Progenitor cell of endocrine pancreas (in vitro differentiated cells): Measurements from ENCODE around the gene VARS1. TPM values are rescaled to one million over a fixed set of nuclear protein-coding genes. Genes with fewer than 3 reads are reported as not detected.

Experiments
- DNase-seq: peaks from one replicate; pipeline ENCODE4 v3.0.0; 2021; ENCODE audit warnings: low spot score; ENCODE audit not compliant: unreplicated experiment
- H3K27ac Mint-ChIP-seq: 2 replicates; pipeline ENCODE4 v1.8.0; 2021; ENCODE audit warnings: mild to moderate bottlenecking, moderate library complexity, mixed read lengths
- H3K27me3 Mint-ChIP-seq: 2 replicates; pipeline ENCODE4 v1.8.0; 2021; ENCODE audit warnings: mixed read lengths
- H3K36me3 Mint-ChIP-seq: 2 replicates; pipeline ENCODE4 v1.8.0; 2022; ENCODE audit warnings: mixed read lengths; ENCODE audit not compliant: insufficient read depth
- H3K4me1 Mint-ChIP-seq: 2 replicates; pipeline ENCODE4 v1.8.0; 2021; ENCODE audit warnings: low read depth, mixed read lengths
- H3K4me3 Mint-ChIP-seq: 2 replicates; pipeline ENCODE4 v1.8.0; 2021; ENCODE audit warnings: low read depth, mild to moderate bottlenecking, moderate library complexity, mixed read lengths
- H3K9me3 Mint-ChIP-seq: 2 replicates; pipeline ENCODE4 v1.8.0; 2021; ENCODE audit warnings: low read depth, mixed read lengths
- CTCF ChIP-seq: fragments of 200-600 bp; sonication (generic); IDR thresholded peaks from one replicate; pipeline ENCODE4 v1.5.0; 2021; ENCODE audit warnings: antibody characterized with exemption, mild to moderate bottlenecking; ENCODE audit not compliant: unreplicated experiment
- total RNA-seq: library from RNA; stranded (reverse); gene quantifications from 2 replicates; pipeline ENCODE4 v1.2.1, GENCODE V29; 2021

Gene VARS1
- total RNA-seq, 1 donor from 2014 or later, result 85.6 TPM

DNA sequence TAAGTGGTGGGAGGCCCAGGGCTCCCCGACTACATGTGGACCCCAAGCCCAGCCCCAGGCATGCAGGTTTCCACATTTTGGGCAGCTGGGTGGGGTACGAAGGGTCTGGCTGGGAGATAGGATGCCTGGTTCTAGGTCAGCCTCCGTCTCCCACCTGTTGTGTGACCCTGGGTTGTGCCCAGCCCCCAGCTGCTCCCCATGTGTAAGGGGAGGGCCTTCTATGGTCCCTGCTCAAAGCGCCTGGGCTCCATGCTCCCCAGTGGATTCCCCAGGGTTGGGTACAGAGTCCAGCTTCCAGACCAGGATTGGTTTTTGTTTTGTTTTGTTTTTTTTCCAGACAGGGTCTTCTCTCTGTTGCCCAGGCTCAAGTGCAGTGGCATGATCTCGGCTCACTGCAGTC is 17.4 kb downstream of the VARS1 start:
- DNase-seq, result no peak
- Mint-ChIP-seq H3K27ac (no peak overlapping the region), H3K4me3 (no peak overlapping the region), H3K27me3 (no peaks in the 10 kb centered on the region), H3K36me3 (peaks cover 5% of the 10 kb centered on the region), H3K4me1 (peaks cover 12% of the 10 kb centered on the region), H3K9me3 (no peaks in the 10 kb centered on the region)
- no peak for TF ChIP-seq CTCF

DNA sequence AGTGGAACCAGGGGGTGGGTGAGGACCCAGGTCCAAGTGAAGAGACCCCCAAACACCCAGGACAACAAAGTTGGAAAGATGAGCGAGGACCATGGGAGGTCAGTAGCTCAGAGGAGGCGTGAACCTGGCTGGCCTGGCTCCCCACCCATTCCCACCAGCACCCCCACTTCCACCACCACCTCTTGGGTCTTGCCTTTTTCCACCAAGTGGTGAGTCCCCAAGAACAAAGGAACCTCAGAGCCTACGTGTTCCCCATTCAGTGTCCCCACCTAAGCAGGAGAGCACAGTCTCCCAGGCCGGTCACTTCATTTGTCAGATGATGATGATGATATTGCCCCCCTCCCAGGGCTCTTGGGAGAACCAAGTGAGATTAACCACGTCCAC is 17.9 kb downstream of the VARS1 start:
- H3K27me3 Mint-ChIP-seq, result no peaks in the 10 kb centered on the region
- peaks cover 12% of the 10 kb centered on the region for H3K4me1 Mint-ChIP-seq
- peaks cover 3% of the 10 kb centered on the region for H3K36me3 Mint-ChIP-seq
- H3K4me3 Mint-ChIP-seq, result no peak overlapping the region
- TF ChIP-seq CTCF, result no peak
- peak overlapping the region; percentile 89 for H3K27ac Mint-ChIP-seq
- no peak for DNase-seq
- no peaks in the 10 kb centered on the region for H3K9me3 Mint-ChIP-seq

- peak within 1 kb of the TSS; percentile 89 for H3K27ac Mint-ChIP-seq
- TF ChIP-seq CTCF, result no peak
- H3K4me1 Mint-ChIP-seq, result peaks cover 12% of the 10 kb centered on the region
- DNase-seq, result peak; percentile 46
- no peaks in the 10 kb centered on the region for H3K9me3 Mint-ChIP-seq
- H3K36me3 Mint-ChIP-seq, result peaks cover 3% of the 10 kb centered on the region
- H3K4me3 Mint-ChIP-seq, result peak within 1 kb of the TSS; percentile 38
- H3K27me3 Mint-ChIP-seq, result no peaks in the 10 kb centered on the region
Observed at GRCh38 chr6:31776989-31777666, 18.4 kb downstream of the VARS1 start, which contains the start of gene VWA7. VWA7 (minus strand) TSS chr6:31777328; CDS start chr6:31776779, 549 bp downstream.

DNA sequence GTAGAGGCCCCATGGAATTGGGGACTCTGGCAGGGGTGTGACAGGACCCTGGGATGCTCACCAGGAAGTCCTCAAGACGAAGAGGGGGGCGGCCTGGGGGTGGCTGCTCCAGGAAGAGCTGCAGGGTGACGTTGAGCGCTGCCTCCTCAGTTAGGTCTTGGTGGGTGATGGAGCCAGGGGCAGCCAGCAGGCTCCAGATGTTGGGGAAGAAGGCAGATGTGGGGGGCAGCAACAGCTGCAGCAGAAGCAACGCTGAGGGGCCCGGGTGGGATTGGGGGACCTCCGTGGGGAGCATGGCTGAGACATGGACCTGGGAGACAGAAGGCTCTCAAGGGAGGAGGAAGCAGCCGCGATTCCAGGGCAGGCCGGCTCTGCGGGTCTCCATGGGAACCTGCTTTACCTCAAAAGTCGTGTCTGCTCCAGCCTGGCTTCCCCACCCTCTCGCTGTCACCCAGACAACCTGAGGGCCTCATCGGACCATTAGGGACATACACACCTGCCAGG is 19.0 kb downstream of the VARS1 start:
- peaks cover 12% of the 10 kb centered on the region for H3K4me1 Mint-ChIP-seq
- H3K4me3 Mint-ChIP-seq, result peak overlapping the region; percentile 38
- H3K36me3 Mint-ChIP-seq, result peaks cover 3% of the 10 kb centered on the region
- DNase-seq, result no peak
- peak overlapping the region; percentile 89 for H3K27ac Mint-ChIP-seq
- TF ChIP-seq CTCF, result no peak
- H3K9me3 Mint-ChIP-seq, result no peaks in the 10 kb centered on the region
- no peaks in the 10 kb centered on the region for H3K27me3 Mint-ChIP-seq

DNA sequence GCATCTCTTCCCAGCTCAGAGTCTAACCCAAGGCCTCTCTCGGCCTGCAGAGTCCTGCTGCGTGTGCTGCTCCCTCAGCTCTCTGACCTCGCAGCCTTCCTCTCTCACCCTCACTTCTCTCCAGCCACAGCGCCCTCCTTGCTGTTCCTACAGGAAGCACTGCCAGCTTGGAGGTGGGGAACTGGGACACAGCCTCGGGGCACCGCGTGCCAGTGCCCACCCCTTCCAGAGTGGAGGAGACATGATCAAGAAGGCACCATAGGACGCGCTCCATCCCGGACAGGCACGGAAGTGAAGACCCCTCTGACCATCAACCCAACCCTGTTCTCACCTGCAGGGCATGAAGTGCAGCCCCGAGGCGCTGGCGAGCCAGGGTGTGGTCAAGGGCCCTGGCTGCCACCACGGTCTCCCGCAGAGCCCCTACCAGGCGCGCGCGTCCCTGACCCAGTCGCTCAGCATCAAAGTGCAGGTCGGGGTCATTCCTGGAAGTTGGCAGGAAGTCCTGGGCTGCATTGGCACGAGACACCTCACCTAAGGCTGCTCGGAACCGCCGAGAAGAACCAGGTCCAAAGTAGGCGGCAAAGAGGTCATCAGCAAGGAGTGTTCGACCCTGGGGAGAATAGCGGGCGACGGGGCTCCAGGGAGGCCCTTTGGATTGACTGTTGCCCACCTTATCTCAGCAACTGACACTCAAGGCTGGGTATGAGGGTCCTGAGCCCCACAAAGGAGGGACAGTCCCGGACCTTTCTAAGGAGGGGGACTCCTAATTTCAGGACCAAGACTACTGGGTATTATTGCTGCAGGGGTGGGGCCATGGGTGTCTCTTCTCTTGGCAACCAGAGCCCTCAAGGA is 19.7 kb downstream of the VARS1 start:
- DNase-seq, result no peak
- Mint-ChIP-seq H3K27me3 (no peaks in the 10 kb centered on the region), H3K27ac (peak overlapping the region; percentile 84), H3K4me3 (peak overlapping the region; percentile 38), H3K9me3 (no peaks in the 10 kb centered on the region), H3K4me1 (peaks cover 12% of the 10 kb centered on the region), H3K36me3 (no peaks in the 10 kb centered on the region)
- no peak for TF ChIP-seq CTCF
